NCI-H1417 (cell line): ENCODE measurements around the gene FAR2.

Experiments used
- DNase-seq, 3 experiments: peaks; one replicate each; lab custom pipeline; 2025; lab: John Stamatoyannopoulos, UW

The FAR2 gene

DNA sequence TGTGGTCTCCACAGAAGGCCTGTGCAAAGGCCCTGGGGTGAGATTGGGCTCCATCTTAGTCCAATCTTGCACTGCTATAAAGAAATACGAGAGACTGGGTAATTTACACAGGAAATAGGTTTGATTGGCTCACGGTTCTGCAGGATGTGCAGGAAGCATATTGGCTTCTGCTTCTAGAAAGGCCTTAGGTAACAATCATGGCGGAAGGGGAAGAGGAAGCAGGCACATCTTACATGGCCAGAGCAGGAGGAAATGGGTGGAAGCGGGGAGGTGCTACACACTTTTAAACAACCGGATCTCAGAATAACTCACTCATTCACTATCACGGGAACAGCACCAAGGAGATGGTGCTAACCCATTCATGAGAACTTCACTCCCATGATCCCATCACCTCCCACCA lies 55.4 kb downstream of the FAR2 start:
- no peak for DNase-seq

DNA sequence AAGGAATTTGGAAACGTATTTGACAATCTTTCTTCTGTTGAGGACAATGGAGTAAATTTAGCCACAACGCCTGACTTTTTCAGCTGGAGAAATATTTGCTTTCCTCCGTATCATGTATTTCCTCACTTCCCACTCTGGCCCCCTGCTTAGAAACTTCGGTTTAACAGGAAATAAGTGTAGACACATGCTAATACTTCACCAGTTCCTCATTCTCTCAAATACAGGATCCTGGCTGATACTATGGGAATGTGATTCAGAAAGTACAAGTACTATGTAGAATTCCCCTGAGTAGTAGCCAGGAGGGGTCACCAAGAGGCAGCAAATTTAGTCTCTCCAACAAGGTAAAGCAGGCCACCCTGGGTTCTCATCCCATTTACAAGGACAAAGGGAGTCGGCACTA lies 58.0 kb downstream of the FAR2 start:
- no peak for DNase-seq

DNA sequence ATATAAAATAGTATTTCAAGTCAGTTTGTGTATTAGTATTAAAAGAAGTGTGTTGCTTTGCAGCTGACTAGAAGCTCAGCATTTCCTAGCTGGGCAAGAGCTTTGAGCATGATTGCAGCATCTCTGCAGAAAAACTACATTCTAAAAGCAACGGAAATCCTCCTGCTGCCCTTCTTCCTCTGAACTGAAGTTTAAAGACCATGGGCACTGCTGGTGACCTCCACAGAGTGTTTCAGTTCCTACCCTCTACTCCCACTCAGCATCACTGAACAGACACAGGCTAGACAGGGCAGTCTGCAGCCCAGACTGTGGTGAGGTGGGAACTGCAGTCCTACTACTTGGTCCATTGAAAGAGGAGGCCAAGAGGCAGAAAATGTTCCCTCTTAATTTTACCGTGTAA lies 59.0 kb downstream of the FAR2 start:
- no peak for DNase-seq

DNA sequence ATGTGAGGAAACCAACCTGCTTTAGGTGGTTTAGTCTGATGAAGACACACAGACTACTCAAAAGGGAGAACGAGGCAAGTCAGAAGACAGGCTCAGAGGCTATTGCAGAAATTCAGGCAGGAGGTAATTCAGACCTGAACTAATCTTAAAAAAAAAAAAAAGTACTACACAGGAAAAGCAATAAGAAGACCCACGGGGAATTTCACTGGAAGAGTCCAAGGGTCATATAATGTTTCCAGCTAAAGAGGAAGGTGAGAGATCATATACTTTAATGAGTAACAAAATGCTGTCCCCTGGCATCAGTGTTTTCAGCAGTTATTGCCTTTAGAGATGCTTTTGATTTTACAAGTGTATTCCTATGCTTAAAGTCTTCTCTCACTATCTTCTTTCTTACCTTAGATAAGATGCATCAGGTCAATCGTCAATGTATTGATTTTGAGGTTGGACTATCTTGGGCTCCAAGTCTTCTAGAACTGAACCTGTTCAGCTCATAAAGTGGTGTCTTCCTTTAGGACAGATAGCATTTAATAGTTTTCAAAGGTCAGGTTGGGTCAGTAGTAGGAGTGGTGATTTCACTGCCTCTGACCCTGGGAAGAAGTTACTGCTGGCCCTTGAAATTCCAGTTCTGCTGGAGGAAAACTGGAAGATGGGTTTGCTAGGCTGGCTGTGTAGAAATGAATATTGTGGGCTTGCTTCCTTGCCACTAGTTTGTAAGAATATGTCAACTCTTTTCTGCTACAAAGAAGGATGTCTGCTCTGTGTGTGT lies 60.0 kb downstream of the FAR2 start:
- DNase-seq: no peak

DNA sequence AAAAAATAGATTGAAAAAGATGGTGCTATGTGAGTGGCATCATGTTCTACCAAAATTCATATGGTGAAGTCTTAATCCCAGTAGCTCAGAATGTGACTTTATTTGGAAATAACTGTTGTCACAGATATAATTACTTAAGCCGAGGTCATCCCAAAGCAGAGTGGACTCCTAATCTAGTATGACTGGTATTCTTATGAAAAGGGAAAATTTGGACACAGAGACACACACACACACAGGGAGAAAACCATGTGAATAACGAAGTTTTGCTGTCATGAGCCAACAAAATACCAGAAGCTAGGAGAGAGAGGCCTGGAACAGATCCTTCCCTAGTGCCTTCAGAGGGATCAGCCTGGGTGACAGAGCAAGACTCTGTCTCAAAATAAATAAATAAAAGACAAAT lies 62.6 kb downstream of the FAR2 start:
- no peak for DNase-seq

DNA sequence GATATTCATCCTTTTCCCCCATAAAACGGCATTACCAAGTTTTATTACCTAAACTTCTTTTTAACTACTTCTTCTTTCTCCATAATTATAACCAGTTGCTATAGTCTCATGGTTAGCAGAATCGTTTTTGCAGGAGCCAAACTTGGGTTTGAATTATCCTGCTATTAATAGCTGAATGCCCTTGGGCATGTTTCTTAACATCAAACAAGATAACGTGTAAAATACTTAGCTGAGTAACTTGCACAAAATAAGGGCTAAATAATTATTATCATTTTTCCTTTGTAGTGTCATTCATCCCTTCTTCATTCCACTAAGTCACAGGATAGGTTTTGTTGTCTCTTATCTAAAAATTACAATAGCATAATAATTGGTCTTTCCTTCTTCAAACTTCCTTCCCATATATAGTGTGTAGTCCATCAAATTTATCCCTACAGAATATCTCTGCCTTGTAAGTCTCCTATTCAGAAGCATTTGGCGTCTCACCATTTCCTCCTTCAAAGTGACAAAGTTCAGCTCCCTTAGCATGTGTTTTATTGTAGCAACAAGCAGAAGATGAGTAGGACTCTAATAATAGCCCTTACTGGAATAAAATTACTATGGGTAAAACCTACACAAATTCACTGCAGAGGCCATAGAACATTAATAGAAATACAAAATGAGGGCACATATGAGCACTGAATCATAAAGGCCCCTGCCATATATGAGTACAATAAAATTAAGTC lies 63.8 kb downstream of the FAR2 start:
- no peak for DNase-seq

DNA sequence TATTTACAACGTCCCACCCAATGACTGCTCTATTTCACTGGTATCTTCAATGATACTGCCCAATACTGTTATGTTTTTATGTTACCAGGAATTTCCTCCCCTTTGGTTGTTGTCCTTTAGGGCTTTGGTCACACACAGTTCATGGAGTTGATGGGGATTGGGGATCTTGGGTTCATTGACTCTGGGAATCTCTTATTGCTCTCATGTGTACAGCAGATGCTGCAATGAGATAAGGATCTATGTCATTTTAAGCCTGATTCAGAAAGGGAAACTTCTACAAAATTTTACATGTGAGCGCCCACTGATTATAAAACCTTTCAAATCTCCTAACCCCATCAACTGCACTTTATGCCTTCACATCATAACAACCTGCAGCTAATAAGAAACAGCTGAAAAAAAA lies 67.2 kb downstream of the FAR2 start:
- DNase-seq: no peak

DNA sequence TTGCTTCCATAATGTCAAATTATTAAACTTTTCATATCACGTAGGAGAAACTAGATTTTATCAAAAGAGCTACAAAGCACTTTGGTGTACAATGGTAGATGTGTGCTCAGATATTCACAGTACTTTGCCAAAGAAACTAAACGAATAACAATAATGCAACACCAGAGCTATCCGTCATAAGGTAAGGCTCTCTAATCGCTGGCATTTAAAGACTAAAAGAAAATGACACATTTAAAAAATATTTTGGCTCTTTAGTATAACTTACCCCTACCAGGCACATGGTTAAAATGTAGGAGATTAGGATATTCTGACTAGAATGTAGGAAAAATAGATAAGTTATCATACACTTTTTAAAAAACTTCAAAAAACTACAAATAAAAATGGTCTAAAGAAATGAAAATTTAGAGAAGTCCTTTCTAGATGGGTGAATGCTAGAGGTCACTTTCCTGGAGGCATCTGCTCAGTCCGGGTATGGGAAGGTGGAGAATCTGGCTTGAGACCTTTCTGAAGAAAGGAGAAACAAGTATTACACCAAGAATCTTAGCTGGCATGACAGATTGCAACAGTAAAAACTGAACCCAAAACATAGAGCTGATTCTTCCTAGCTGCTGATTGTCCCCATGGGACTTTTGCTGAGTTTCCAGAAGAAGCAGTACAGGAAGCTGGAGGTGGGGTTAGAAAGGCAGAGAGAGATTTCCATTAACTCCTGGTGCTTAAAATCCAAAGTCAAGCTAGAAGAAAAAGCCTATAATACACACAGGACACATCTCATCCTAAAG lies 67.9 kb downstream of the FAR2 start:
- DNase-seq: no peak

DNA sequence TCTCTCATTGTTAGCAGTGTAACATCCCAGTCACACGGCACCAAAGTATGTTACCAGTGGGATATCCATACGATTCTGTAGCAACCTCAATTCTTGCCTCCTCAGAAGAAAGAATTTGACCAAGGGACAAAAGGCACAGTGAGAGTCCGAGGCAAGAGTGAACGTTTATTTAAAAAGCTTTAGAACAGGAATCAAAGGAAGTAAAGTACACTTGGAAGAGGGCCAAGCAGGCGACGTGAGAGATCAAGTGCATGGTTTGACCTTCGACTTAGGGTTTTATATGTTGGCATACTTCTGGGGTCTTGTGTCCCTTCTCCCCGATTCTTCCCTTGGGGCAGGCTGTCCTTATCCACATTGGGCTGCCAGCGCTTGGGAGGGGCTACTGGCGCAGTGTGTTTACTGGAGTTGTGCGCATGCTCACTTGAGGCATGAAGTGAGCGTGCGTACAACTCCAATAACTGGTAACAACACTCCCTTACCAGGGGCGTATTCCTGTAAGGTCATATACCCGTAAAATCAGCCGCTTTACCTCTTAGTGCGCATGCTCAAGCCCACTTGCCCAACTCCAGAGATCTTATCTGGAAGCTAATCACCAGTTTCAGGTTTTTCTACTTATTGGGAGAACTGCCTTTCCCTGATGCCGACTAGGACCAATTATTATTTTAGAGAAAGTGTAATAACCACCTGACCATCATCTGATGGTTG lies 71.7 kb downstream of the FAR2 start:
- no peak for DNase-seq

DNA sequence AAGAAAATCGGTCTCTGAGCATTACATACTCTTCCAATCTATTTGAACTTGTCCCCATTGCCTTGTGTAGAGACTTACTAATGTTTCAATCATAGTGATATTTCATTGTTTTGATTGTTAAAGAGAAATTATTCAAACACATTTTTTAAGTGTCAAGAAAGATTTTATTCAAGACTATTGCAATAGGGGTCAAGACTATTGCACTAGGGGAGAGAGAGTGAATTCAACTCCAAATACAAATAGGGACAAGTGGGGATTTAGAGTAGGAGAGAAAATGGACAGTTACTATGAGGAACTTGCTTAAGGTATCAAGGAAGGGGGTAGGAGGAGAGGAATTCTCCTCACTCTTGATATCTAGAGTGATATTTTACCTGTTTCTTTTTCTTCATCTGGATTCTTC lies 73.1 kb downstream of the FAR2 start:
- DNase-seq: no peak

DNA sequence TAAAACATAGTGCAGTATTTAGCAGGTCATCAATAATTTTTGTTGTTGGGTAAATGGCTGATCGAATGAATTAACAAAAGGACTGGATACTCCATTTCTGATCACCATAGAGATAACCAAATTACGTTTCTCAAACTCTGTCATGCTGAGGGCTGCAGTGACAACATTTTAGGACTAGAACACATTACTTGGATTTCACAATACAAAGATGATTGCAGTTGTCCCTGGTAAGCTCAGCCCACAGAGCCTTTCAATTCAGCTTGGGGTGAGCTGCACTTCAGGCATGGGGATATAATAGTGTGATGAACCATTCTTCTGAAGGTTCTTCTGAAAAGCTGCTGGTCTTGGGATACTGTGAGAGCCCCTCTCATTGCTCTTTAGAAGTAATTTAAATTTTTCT lies 74.3 kb downstream of the FAR2 start:
- DNase-seq: no peak

DNA sequence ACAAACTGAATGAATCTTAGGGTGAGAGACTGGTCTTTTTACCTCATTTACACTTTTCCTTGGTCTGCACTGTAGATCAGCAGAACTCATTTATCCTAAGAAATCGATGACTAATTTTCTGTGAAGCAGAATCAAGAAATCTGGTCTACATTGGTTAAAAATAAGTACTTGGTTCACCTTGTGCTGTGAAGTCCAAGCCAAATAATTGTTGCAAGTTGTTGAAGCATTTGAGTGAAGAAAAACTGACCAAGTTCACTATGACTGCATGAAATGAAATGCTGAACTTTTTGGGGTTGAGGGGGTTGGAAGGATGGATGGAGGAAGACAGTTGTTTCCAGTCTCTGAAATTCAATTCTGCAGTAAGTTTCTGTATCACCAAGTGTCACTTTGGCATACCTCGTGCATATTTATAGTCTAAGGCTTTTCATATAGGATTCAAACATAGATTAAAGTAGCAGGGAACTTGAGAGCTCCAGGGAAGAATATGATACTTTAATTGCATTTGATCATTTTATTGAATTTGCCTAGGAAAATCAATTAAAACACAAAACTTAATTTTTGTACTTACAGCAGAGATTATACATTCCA lies 75.0 kb downstream of the FAR2 start:
- DNase-seq: no peak

DNA sequence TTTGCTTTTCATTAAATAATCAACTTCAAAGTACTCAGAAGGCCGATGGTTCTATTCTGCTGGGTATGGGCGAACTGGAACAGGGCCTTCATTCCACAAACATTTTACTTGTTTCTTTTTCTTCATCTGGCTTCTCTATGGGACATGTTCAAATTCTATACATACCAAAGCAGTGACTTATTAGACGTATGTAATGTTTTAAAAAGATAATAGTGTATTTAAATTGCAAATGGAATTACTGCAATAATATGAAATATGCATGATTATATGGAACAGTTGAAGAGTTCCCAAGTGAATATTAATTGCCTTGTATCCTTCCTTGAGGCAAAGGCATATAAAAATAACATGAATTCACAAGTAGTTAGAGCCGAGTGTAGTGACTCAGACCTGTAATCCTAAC lies 75.5 kb downstream of the FAR2 start:
- DNase-seq: no peak

DNA sequence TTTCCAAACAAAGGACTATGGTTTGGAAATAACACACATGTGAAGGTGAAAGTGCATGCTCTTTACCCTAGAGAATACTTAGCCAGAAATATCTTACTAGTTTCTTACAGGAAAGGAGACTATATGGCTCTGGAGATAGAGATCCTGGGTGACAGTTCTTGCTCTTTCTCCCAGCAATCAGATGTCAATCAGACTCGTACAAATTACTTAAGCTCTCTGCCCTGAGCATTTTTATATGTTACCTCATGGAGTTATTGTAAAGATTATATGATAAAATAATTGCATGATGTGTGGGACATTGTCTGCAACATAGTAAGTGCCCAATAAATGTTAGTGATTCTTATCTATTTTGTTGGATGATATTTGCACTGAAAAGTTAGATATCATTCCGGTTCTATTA lies 76.8 kb downstream of the FAR2 start:
- no peak for DNase-seq

DNA sequence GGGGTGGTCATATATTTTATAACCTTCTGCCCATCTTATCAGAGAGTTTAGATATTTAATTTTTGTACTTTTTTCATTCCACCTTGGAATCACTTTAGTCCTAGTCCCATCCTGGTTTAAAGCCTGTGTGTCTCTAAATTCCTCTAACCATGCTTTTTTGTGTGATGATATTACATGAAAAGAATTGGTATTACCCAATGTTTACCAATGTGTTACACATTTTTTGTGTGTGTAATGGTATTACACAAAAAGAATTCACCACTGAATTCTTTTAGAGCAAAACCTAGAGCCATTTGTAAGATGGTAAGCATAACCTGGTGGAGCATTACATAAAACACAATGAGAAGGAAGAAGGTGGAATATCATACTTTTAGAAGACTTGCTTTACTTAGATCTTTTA lies 77.5 kb downstream of the FAR2 start:
- no peak for DNase-seq

DNA sequence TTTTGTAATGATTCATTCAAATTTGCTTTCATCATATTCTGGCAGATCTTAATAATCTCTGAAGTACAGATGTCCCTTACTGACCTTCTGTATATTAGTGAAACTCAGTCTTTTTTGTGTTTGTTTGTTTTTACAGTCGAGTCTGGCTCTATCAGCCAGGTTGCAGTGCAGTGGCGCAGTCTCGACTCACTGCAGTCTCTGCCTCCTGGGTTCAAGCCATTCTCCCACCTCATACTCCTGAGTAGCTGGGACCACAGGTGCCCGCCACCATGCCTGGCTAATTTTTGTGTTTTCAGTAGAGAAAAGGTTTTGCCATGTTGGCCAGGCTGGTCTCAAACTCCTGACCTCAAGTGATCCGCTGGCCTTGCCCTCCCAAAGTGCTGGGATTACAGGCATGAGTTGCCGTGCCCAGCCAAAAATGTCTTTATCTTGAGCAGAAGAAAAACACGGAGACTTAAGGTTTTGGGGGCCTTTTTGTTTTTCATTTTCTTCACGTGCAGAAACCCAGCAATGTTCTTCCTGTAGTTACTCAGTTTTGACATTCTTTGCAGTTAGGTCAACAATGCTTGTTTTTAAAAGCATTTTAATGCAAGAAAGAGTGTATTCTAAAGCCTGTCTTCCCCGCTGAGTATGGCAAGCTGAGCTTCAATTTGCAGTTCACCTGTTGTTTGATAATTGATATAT lies 79.5 kb downstream of the FAR2 start:
- no peak for DNase-seq

DNA sequence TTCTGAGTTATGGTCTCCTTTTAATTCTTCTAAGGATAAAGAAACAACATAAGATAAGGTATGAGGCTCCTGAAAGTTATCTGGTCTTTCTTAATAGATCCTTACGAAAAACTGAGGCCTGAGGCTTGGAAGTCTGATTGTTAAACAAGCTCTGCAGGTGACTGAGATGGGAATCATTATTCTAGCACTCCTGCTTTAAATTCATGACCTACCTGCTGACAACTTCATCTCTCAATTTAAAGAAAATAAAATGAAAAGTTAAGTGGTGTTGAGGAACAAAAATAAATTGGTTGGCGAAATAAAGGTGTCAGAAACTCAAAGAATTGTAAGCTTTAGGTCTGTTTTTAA lies 80.1 kb downstream of the FAR2 start:
- DNase-seq: no peak

DNA sequence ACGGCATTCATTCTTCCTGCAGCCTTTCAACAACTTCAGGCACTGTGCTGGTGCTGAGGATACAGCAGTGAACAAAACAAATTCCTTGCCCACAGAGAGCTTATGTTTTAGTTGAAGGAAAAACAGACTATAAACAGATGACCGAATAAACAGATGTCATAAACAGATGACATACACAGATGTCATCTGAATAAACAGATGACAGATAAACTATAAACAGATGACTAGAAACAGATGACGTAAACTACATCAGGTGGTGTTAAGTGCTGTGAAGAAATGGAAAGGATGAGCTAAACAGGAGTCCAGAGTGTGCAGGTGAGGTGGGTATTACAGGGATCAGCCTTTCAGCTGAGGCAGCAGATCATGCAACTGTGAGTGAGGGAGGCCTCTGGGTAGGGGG lies 80.9 kb downstream of the FAR2 start:
- DNase-seq: no peak

DNA sequence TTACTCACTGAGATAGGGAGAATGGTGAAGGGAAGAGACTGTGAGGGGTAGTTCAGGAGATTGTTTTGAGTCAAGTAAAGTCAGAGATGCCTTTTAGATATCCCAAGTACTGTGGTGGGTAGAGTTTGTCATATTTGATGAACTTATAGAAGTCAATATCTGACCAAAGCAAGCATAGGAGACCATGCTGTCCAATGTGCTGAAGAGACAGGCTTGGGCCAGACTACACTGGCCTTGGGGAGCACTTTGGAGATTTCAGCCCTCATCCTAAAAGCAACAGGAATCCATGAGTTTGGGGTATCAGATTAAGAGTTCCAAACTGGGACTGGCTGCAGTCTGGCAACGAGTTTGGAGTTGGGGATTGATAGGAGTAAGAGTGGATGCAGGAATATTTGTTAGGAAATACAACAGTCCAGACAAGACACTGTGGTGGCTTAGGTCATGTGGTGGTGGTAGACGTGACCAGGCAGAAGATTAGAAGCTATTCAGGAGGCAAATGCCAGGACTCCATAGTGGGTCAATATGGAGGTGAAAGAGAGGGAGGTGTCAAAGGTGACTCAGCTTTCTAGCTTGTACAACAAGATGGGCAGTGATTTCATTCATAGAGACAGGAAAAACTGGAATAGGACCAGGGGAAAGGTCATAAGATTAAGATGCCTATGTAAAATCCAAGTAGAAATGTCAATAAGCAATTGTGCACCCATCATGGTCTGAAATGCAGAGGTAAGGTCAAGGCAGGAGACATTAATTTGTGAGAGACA lies 81.9 kb downstream of the FAR2 start:
- DNase-seq: no peak

DNA sequence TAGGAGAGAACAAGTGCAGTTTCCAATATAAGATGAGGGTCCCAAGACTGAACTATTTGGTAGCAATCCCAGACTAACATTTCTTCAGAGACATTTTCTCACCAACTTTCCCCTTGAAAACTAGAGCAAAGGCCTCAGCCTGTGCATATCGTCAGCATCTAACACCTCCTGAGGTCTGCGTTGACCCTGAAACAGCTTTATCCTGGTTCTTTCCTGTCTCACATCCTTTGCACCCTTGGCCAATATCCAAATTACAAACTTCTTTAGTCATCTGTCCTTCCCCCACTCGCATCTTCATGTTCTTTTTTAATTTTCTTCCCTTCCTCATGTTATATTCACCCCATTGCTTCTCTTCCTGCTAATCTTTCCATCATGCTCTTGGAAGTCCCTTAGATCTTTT lies 83.0 kb downstream of the FAR2 start:
- DNase-seq: no peak

DNA sequence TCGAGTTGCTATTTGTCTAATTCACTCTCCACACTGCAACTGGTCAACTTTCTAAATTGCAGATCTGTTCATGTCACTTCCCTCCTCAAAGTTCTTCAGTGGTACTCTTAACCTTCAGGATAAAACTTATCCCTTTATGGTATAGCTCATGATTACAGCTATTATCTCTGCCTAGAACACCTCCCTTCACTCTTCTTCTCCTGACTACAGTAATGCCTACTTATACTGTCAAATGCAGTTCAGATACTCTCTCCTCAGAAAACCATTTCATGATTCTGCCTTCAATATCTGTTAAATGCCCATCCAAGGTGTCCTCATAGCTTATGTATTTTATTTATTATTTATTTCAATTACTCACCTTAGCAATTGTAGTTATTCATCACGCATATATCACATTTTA lies 85.5 kb downstream of the FAR2 start:
- no peak for DNase-seq
